B cell (primary cell): Measurements from ENCODE around the gene RAB7B. TPM values are rescaled to one million over a fixed set of nuclear protein-coding genes. Genes with fewer than 3 reads are reported as not detected.

ENCODE experiments used
- ATAC-seq: fragments of 200-7000 bp; cut with Tn5 transposase; one replicate; pipeline ENCODE4 v1.10.0; 2021; ENCODE audit warnings: low read depth, mild to moderate bottlenecking, moderate number of reproducible peaks, moderate library complexity
- CTCF ChIA-PET: fragments of 350-600 bp; sonication (Branson Sonifier 250); formaldehyde crosslinking; loops from one replicate; lab custom pipeline; 2021; ENCODE audit warnings: antibody characterized with exemption, inconsistent platforms; lab: Charles Lee
- POLR2A ChIA-PET: fragments of 350-600 bp; sonication (Branson Sonifier 250); formaldehyde crosslinking; loops from one replicate; lab custom pipeline; 2021; ENCODE audit warnings: antibody characterized with exemption; lab: Charles Lee
- DNase-seq: peaks from one replicate; pipeline ENCODE4 v3.0.0; 2013
- H2AFZ ChIP-seq: 2 replicates; pipeline ENCODE4 v1.6.1; 2012; ENCODE audit warnings: mild to moderate bottlenecking, low read depth, low read length; ENCODE audit not compliant: insufficient read depth, poor library complexity, severe bottlenecking
- H3K27ac ChIP-seq, 2 donors: 1 replicate in 1 of 2; 2 replicates in 1 of 2; pipeline ENCODE4 v1.5.1; 2012 to 2013; ENCODE audit warnings: low read length in 2 of 2, mild to moderate bottlenecking in 2 of 2, moderate library complexity in 1 of 2
- H3K27me3 ChIP-seq, 4 experiments: fragments of 200-600 bp in 1 of 4; sonication (generic) in 1 of 4; replicated peaks in 1 of 4; 1 replicate in 2 of 4; 2 replicates in 2 of 4; pipeline versions ENCODE4 v1.6.1 to v1.7.0; 2013 to 2016; ENCODE audit warnings: low read length in 3 of 4, mild to moderate bottlenecking in 2 of 4, mixed read lengths in 1 of 4, moderate library complexity in 1 of 4; ENCODE audit not compliant: insufficient read depth in 4 of 4, control insufficient read depth in 3 of 4; ENCODE audit errors: control extremely low read depth in 1 of 4
- H3K36me3 ChIP-seq, 2 experiments: replicated peaks in 1 of 2; 1 replicate in 1 of 2; 2 replicates in 1 of 2; pipeline versions ENCODE4 v1.6.1 to v1.7.1; 2013; ENCODE audit warnings: low read length in 1 of 2; ENCODE audit not compliant: insufficient read depth in 2 of 2, control insufficient read depth in 1 of 2; ENCODE audit errors: control extremely low read depth in 1 of 2, extremely low read depth in 1 of 2
- H3K4me1 ChIP-seq, 2 donors: fragments of 200-600 bp in 1 of 2; sonication (generic) in 1 of 2; 1 replicate in 1 of 2; 2 replicates in 1 of 2; pipeline versions ENCODE4 v1.5.1 to v1.6.1; 2013 to 2017; ENCODE audit warnings: low read length in 2 of 2; ENCODE audit not compliant: control insufficient read depth in 2 of 2, insufficient read depth in 2 of 2
- H3K4me2 ChIP-seq: replicated peaks from 2 replicates; pipeline ENCODE3; 2012; ENCODE audit warnings: mild to moderate bottlenecking, low read depth, low read length; ENCODE audit not compliant: poor library complexity, severe bottlenecking
- H3K4me3 ChIP-seq, 5 experiments: fragments of 200-600 bp in 1 of 5; sonication (generic) in 1 of 5; 1 replicate in 3 of 5; 2 replicates in 2 of 5; pipeline versions ENCODE4 v1.5.1 to v1.7.0; 2011 to 2016; ENCODE audit warnings: low read length in 4 of 5, mild to moderate bottlenecking in 4 of 5, low read depth in 2 of 5, control low read depth in 1 of 5, moderate library complexity in 1 of 5; ENCODE audit not compliant: insufficient read depth in 1 of 5; ENCODE audit errors: control extremely low read depth in 1 of 5, extremely low read depth in 1 of 5
- H3K79me2 ChIP-seq: fragments of 200-600 bp; sonication (generic); one replicate; pipeline ENCODE4 v1.6.0; 2016; ENCODE audit warnings: low read length; ENCODE audit not compliant: control insufficient read depth, insufficient read depth
- H3K9ac ChIP-seq: fragments of 200-600 bp; sonication (generic); 2 replicates; pipeline ENCODE4 v1.6.1; 2017; ENCODE audit warnings: mild to moderate bottlenecking, low read length, moderate library complexity
- H3K9me3 ChIP-seq, 3 donors: one replicate each; pipeline versions ENCODE4 v1.6.1 to v1.7.1; 2013; ENCODE audit warnings: low read length in 2 of 3; ENCODE audit not compliant: control insufficient read depth in 2 of 3, insufficient read depth in 1 of 3; ENCODE audit errors: control extremely low read depth in 1 of 3
- H4K20me1 ChIP-seq: 2 replicates; pipeline ENCODE4 v1.6.0; 2012; ENCODE audit warnings: mild to moderate bottlenecking, low read length; ENCODE audit not compliant: insufficient read depth, control insufficient read depth, poor library complexity, severe bottlenecking
- H3K27ac Mint-ChIP-seq: one replicate; pipeline ENCODE4 v1.8.0; 2021; ENCODE audit warnings: mixed read lengths
- H3K27me3 Mint-ChIP-seq: one replicate; pipeline ENCODE4 v1.8.0; 2021; ENCODE audit warnings: mixed read lengths
- H3K4me1 Mint-ChIP-seq: one replicate; pipeline ENCODE4 v1.8.0; 2021; ENCODE audit warnings: mixed read lengths
- H3K4me3 Mint-ChIP-seq: one replicate; pipeline ENCODE4 v1.8.0; 2021; ENCODE audit warnings: mixed read lengths
- H3K9me3 Mint-ChIP-seq: one replicate; pipeline ENCODE4 v1.8.0; 2022; ENCODE audit warnings: mixed read lengths; ENCODE audit not compliant: insufficient read depth
- EZH2 ChIP-seq: IDR thresholded peaks from 2 replicates; pipeline ENCODE4 v1.6.1; 2012; ENCODE audit warnings: borderline replicate concordance, low read depth, mild to moderate bottlenecking, moderate library complexity, low read length; ENCODE audit not compliant: insufficient read depth, poor library complexity, severe bottlenecking
- WGBS: methylation state at CpG from one replicate; pipeline ENCODE4 v1.1.5; 2013; ENCODE audit warnings: missing lambda C conversion rate; ENCODE audit not compliant: insufficient coverage; 5-methylcytosine and 5-hydroxymethylcytosine counted together
- intact Hi-C: fragments of 100-400 bp; cut with micrococcal nuclease; formaldehyde crosslinking; loops from one replicate; pipeline ENCODE4 v1.10.0; 2022
- polyA plus RNA-seq: library from polyadenylated mRNA; depleted of rRNA; stranded (reverse); fragments of >200 nt; gene quantifications from 2 replicates; pipeline ENCODE4 v1.2.3, GENCODE V29; 2012
- total RNA-seq, 2 donors: library from RNA; stranded (reverse); fragments of 120-200 nt in 1 of 2; gene quantifications; 1 replicate in 1 of 2; 2 replicates in 1 of 2; pipeline versions ENCODE4 v1.2.3 to v1.2.4, GENCODE V29; 2013 to 2022
- TF ChIP-seq, protein P1 (sequence below): fragments of 200-600 bp; IDR thresholded peaks from one replicate; pipeline ENCODE4 v1.8.0; 2022; ENCODE audit warnings: antibody characterized with exemption, mild to moderate bottlenecking

RAB7B gene
- total and polyA plus RNA-seq, 2 donors (not counting 1 experiment from before 2014, with no cell fraction given): not detected

- Mint-ChIP-seq H3K9me3 (no peaks in the 10 kb centered on the region), H3K4me1 (no peaks in the 10 kb centered on the region), H3K4me3 (no peak overlapping the region), H3K27me3 (peaks cover 21% of the 10 kb centered on the region), H3K27ac (no peak overlapping the region)
- H3K36me3 ChIP-seq: no peaks in the 10 kb centered on the region
- TF ChIP-seq EZH2: no peak
- TF ChIP-seq, protein P1, sequence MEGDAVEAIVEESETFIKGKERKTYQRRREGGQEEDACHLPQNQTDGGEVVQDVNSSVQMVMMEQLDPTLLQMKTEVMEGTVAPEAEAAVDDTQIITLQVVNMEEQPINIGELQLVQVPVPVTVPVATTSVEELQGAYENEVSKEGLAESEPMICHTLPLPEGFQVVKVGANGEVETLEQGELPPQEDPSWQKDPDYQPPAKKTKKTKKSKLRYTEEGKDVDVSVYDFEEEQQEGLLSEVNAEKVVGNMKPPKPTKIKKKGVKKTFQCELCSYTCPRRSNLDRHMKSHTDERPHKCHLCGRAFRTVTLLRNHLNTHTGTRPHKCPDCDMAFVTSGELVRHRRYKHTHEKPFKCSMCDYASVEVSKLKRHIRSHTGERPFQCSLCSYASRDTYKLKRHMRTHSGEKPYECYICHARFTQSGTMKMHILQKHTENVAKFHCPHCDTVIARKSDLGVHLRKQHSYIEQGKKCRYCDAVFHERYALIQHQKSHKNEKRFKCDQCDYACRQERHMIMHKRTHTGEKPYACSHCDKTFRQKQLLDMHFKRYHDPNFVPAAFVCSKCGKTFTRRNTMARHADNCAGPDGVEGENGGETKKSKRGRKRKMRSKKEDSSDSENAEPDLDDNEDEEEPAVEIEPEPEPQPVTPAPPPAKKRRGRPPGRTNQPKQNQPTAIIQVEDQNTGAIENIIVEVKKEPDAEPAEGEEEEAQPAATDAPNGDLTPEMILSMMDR: no peak
- H3K4me3 ChIP-seq: no peak overlapping the region
- DNase-seq: no peak
- H2AFZ ChIP-seq: no peak overlapping the region
- no peaks in the 10 kb centered on the region for H3K9me3 ChIP-seq
- ATAC-seq: no peak
- intact Hi-C loops: no loop called here
- ChIA-PET POLR2A (no interaction called here), CTCF (no interaction called here)
- no peaks in the 10 kb centered on the region for H3K4me1 ChIP-seq
- no peaks in the 10 kb centered on the region for H3K79me2 ChIP-seq
- no peak overlapping the region for H3K27ac ChIP-seq
- H3K27me3 ChIP-seq: peaks cover 0 to 4% (median 0%) of the 10 kb centered on the region in 4 experiments
- WGBS: 96% methylated on average over 12 of the region's 12 CpGs
- H4K20me1 ChIP-seq: no peaks in the 10 kb centered on the region
- no peak overlapping the region for H3K4me2 ChIP-seq
- H3K9ac ChIP-seq: no peak overlapping the region
These were observed 75.5 kb downstream of the RAB7B start for GRCh38 chr1:205927676-205928075.

GRCh38 chr1:205927247-205927646 is 75.9 kb downstream of the RAB7B start:
- no peak overlapping the region for H3K27ac Mint-ChIP-seq
- CTCF ChIA-PET: no interaction called here
- peaks cover 0 to 4% (median 0%) of the 10 kb centered on the region in 4 experiments for H3K27me3 ChIP-seq
- H3K9me3 Mint-ChIP-seq: no peaks in the 10 kb centered on the region
- H3K4me2 ChIP-seq: no peak overlapping the region
- H4K20me1 ChIP-seq: no peaks in the 10 kb centered on the region
- no peaks in the 10 kb centered on the region for H3K9me3 ChIP-seq
- intact Hi-C loops: no loop called here
- no peak overlapping the region for H2AFZ ChIP-seq
- DNase-seq: no peak
- H3K4me1 Mint-ChIP-seq: no peaks in the 10 kb centered on the region
- no peaks in the 10 kb centered on the region for H3K79me2 ChIP-seq
- no peaks in the 10 kb centered on the region for H3K36me3 ChIP-seq
- H3K27ac ChIP-seq: no peak overlapping the region
- no peak overlapping the region for H3K9ac ChIP-seq
- ATAC-seq: no peak
- H3K4me3 ChIP-seq: no peak overlapping the region
- TF ChIP-seq EZH2: no peak
- TF ChIP-seq, protein P1: no peak
- H3K4me1 ChIP-seq: no peaks in the 10 kb centered on the region
- no peak overlapping the region for H3K4me3 Mint-ChIP-seq
- 93% methylated on average over 4 of the region's 6 CpGs for WGBS
- peaks cover 19% of the 10 kb centered on the region for H3K27me3 Mint-ChIP-seq
- POLR2A ChIA-PET: no interaction called here

Other genes starting within 250 kb of the RAB7B start
- 59.7 and 61.4 TPM in 2 replicates for gene RAB29, start 227.9 kb downstream of the RAB7B start, total RNA-seq
- 51.7 and 62.3 TPM in 2 replicates for gene RAB29, start 227.9 kb downstream of the RAB7B start, polyA plus RNA-seq
- 24.2 and 24.7 TPM in 2 replicates for gene SLC41A1, start 190.2 kb downstream of the RAB7B start, total RNA-seq
- gene SLC41A1, start 190.2 kb downstream of the RAB7B start, polyA plus RNA-seq: 15.8 and 20.5 TPM in 2 replicates
- gene PM20D1, start 153.3 kb downstream of the RAB7B start, total RNA-seq: 2.3 and 3.3 TPM in 2 replicates
- 2.0 and 2.1 TPM in 2 replicates for gene PM20D1, start 153.3 kb downstream of the RAB7B start, polyA plus RNA-seq
- gene SLC26A9, start 59.9 kb downstream of the RAB7B start, total RNA-seq: not detected in 2 replicates
- not detected in 2 replicates for gene SLC26A9, start 59.9 kb downstream of the RAB7B start, polyA plus RNA-seq
- not detected in 2 replicates for gene CTSE, start 20.5 kb upstream of the RAB7B start, total RNA-seq
- gene CTSE, start 20.5 kb upstream of the RAB7B start, polyA plus RNA-seq: not detected in 2 replicates
- gene RHEX, start 49.8 kb upstream of the RAB7B start, total RNA-seq: 12.8 and 14.1 TPM in 2 replicates
- 0.45 and 1.8 TPM in 2 replicates for gene RHEX, start 49.8 kb upstream of the RAB7B start, polyA plus RNA-seq
- gene AVPR1B, start 114.0 kb upstream of the RAB7B start, total RNA-seq: 0.59 TPM in 1 of 2 replicates, not detected in the other
- not detected in 2 replicates for gene AVPR1B, start 114.0 kb upstream of the RAB7B start, polyA plus RNA-seq
- 1.8 and 2.3 TPM in 2 replicates for gene FAM72A, start 199.4 kb upstream of the RAB7B start, total RNA-seq
- gene FAM72A, start 199.4 kb upstream of the RAB7B start, polyA plus RNA-seq: 1.1 and 1.7 TPM in 2 replicates
- gene SRGAP2, start 200.1 kb upstream of the RAB7B start, total RNA-seq: 83.2 and 88.5 TPM in 2 replicates
- 28.9 and 31.5 TPM in 2 replicates for gene SRGAP2, start 200.1 kb upstream of the RAB7B start, polyA plus RNA-seq